T1000 (cell line): Measurements from ENCODE around the gene ELOVL5.
"Not testable (repeated sequence)": the region's sequence is repeated elsewhere in the genome, so short reads cannot be mapped to it uniquely, and the experiment has no call there.

Experiments used
- DNase-seq: peaks from one replicate; lab custom pipeline; 2025; ENCODE audit warnings: mixed read lengths; lab: John Stamatoyannopoulos, UW

The ELOVL5 gene

DNA sequence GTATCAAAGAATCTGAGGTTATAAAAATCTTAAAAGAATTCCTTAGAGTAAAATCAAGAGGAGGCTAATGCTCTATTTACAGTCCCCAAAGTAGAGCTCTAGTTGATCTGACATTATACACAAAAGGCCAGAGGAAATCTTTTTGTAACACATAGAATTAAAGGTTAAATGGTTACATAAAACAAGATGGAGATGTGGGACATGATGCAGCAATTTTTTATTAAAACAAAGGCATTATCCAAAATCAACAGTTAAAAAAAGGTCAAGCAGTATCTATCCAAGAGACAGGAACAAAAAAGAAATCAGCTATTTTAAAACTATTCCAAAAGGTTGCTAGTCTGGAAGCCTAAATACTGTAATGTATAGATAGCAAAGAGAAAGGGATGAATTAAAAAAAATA, 20.4 kb downstream of the ELOVL5 start:
- DNase-seq = no peak

DNA sequence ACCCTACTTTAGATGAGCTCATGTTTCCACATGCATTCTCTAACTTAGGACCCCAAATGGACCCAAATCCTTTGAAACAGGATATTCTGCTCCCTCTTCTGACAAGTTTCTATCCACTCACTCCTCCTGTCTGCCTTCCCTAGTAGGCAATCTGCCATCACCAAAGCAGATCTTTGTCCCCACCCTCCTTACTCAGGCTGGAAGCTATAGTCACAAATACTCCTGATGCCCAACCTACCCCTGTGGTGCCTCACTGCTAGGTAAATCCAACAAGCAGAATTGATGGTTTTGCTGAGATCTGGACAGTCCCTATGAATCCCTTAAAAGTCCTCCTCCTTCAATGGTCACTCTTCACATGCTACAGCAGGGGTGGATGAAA, 21.7 kb downstream of the ELOVL5 start:
- no peak for DNase-seq

GRCh38 chr6:53326372-53327016, 22.3 kb downstream of the ELOVL5 start:
- peak; percentile 89 for DNase-seq

GRCh38 chr6:53325785-53326184, 23.0 kb downstream of the ELOVL5 start:
- DNase-seq = no peak

- DNase-seq = no peak
These were observed 26.3 kb downstream of the ELOVL5 start for GRCh38 chr6:53322188-53323029.

- no peak for DNase-seq
These were observed 27.0 kb downstream of the ELOVL5 start for GRCh38 chr6:53321701-53322100.

GRCh38 chr6:53320964-53321363, 27.8 kb downstream of the ELOVL5 start:
- DNase-seq = no peak

GRCh38 chr6:53318429-53318828, 30.3 kb downstream of the ELOVL5 start:
- DNase-seq = no peak

GRCh38 chr6:53317861-53318260, 30.9 kb downstream of the ELOVL5 start:
- no peak for DNase-seq

DNA sequence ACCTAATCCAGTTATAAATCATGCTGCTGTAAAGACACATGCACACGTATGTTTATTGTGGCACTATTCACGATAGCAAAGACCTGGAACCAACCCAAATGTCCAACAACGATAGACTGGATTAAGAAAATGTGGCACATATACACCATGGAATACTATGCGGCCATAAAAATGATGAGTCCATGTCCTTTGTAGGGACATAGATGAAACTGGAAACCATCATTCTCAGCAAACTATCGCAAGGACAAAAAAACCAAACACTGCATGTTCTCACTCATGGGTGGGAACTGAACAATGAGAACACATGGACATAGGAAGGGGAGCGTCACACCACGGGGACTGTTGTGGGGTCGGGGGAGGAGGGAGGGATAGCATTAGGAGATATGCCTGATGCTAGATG, 31.5 kb downstream of the ELOVL5 start:
- not testable (repeated sequence) for DNase-seq

- DNase-seq = no peak
These were observed 32.6 kb downstream of the ELOVL5 start for GRCh38 chr6:53316142-53316541.

DNA sequence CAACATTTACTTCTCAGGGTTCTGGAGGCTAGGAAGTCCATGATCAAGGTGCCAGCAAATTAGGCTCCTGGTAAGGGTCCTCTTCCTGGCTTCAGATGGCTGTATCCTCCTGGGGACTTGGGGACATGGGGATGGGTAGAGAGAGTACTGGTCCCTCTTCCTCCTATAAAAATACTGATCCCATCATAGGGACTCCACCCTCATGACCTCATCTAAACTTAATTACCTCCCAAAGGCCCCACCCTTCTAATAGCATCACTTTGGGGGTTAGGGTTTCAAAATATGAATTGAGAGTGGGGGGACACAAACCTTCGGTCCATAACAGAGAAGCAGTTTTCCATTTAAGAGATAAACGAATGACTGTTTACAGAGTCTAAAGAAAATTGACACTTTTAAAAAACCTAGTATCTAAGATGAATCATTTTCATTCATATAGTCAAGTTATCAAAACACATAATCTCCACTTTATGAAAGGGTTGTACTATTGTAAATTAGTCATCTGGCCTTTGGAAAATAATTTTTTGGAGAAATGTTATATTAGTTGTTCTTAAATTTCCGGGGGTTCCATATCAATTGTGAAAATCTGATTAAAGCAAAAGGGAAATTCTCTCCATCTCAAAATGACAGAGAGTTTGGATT, 33.5 kb downstream of the ELOVL5 start:
- DNase-seq = no peak

DNA sequence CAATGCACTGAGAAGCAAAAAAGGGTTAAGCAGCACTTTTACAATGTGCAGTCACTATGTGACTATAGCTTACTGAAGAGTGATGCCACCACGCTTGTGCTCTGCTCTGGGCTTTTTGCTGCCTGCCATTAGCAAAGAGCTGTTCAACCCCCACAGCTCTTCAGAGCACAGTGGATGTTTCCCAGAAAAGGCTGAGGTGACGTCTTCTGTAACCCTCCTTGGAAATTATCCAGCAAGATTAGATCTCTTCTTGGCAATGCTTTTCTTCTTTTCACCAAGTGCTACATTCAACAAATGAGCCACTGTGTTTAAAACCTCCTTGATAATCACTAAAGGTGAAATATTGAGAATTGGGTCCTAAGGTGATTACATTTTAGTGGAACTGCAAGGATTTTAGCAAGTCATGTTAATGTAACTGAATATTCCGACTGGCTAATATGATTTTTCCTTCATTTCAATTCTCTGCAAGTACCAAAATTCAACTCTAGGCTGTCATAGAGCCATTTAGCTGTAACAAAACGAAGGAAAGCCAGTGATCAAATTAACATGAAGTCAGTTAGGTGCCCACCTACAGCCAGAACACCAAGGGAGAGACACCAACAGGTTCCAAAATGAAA, 34.9 kb downstream of the ELOVL5 start:
- no peak for DNase-seq

- no peak for DNase-seq
These were observed 36.4 kb downstream of the ELOVL5 start for GRCh38 chr6:53312355-53312754.

DNA sequence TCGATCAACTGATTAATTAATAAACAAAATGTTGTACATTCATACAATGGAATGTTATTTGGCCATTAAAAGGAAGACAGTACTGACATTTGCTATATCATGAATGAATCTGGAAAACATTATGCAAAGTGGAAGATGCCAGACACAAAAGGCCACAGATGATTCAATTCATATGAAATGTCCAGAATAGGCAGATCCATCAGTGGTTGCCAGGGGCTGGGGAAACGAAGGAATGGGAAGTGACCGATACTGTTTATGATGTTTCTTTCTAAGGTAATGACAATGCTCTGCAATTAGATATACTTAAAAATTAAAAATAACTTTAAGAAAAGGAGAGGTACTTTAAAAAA, 37.2 kb downstream of the ELOVL5 start:
- DNase-seq = no peak

DNA sequence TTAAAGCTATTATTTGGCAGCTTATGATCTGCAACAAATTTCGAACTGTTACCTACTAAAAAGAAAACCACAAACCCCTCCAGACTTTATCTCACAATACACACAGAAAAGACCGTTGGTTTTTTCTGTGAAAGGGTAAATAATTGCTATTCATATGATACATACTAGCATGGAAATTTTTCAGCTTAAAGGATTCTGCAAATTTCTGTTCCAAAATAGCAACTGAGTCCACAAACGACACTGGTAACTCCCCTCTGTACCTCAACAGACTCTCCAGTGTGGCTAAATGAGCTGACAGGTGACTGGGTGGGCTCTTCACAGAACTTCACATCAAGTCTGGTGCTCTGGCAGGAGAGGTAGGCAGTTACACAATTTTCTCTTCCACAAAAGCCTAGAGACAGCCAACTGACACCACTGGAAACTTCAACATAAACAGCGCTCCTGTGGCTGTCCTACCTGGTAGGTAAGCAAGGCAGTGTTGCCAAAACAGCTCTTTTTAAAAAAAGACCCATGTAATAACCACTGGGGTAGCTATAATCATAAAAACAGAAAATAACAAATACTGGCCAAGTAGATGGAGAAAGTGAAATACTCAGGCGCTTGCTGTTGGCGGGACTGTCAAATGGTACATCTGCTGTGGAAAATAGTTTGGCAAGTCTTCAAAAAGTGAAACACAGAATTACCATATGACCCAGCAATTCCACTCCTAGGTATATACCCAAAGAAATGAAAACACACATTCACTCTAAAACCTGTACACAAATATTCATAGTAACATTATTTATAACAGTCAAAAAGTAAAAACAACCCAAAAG, 37.8 kb downstream of the ELOVL5 start:
- no peak for DNase-seq

DNA sequence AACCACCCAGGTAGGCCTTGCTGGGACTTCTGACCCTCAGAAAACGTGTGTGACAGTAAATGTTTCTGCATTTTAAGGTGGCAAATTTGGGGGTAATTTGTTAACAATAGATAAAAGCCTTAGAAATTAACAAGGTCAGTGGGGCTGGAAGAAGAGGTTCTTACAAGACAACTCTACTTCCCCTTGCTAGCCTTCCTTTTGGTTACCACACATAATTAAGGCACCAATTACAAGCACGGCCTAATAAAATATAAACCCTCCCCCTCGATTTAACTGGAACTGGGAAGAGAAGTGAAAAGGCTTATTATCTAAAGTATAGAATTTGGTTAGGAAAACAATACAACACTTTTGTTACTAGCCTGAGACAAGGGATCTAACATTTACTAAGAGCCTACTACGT, 38.8 kb downstream of the ELOVL5 start:
- DNase-seq = no peak

- no peak for DNase-seq
These were observed 39.5 kb downstream of the ELOVL5 start for GRCh38 chr6:53309059-53309900.

DNA sequence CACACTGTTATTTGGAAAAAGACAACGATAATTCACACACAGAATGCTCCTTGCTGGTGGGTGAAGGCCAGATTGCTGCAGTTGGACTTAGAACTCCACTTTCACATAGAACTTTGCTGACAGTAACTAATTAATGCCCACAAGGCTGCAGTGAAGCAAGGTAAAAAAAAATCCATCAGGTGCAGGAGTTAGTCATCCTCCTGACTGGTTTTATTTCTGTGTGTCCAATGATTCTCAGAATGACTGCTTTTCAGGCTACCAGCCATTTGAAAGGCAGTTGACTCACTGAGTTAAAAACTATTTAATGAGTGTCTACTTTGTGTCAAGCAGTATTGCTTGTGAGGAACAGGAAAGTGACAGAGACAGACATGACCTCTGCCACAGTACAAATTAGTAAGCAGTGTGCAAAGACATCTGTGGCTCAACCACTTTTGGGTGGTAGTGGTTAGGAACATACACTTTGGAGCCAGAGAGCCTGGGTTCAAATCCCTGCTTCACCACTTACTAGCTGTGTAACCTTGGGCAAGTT, 41.9 kb downstream of the ELOVL5 start:
- no peak for DNase-seq

DNA sequence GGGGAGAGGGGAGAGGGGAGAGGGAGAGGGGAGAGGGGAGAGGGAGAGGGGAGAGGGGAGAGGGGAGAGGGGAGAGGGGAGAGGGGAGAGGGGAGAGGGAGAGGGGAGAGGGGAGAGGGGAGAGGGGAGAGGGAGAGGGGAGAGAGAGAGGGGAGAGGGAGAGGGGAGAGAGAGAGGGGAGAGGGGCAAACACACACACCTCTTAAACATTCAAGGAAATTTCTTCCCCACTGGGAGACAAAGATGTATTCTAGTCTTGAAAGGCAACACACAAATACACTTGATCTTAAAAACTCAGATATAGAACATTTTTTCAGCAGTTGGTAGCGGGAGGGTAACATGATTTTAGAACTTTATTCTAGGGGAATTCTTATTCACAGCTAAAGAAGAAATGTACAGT, 42.5 kb downstream of the ELOVL5 start:
- DNase-seq = not testable (repeated sequence)
